VCaP (cell line): ENCODE data around the gene MAP3K14.

Experiments
- H3K27ac ChIP-seq: fragments of 450-650 bp; 2 replicates; pipeline ENCODE4 v1.5.1; 2017
- CTCF ChIP-seq: fragments of 450-650 bp; conservative IDR thresholded peaks from 2 replicates; pipeline ENCODE4 v1.5.1; 2017; ENCODE audit warnings: mild to moderate bottlenecking, moderate library complexity

The MAP3K14 gene

GRCh38 chr17:45277992-45278391 lies 38.8 kb downstream of the MAP3K14 start:
- peak overlapping the region; percentile 77 for H3K27ac ChIP-seq
- TF ChIP-seq CTCF, result no peak

GRCh38 chr17:45277216-45277849 lies 39.5 kb downstream of the MAP3K14 start:
- H3K27ac ChIP-seq, result peak overlapping the region; percentile 77
- peak; percentile 95 for TF ChIP-seq CTCF

GRCh38 chr17:45276031-45276430 lies 40.8 kb downstream of the MAP3K14 start:
- H3K27ac ChIP-seq, result peak overlapping the region; percentile 77; the same call in 1 of the 2 replicates
- no peak for TF ChIP-seq CTCF

- no peak overlapping the region for H3K27ac ChIP-seq
- no peak for TF ChIP-seq CTCF
Observed at GRCh38 chr17:45274033-45274432, 42.8 kb downstream of the MAP3K14 start.

- no peak for TF ChIP-seq CTCF
- no peak overlapping the region for H3K27ac ChIP-seq
Observed at GRCh38 chr17:45273551-45273957, 43.3 kb downstream of the MAP3K14 start.

GRCh38 chr17:45271603-45272002 lies 45.2 kb downstream of the MAP3K14 start:
- H3K27ac ChIP-seq, result no peak overlapping the region
- TF ChIP-seq CTCF, result no peak

- H3K27ac ChIP-seq, result no peak overlapping the region
- peak; percentile 78 for TF ChIP-seq CTCF
Observed at GRCh38 chr17:45270828-45271418, 45.9 kb downstream of the MAP3K14 start.
